ENCODE results near the gene TBC1D14.

The TBC1D14 gene

DNA sequence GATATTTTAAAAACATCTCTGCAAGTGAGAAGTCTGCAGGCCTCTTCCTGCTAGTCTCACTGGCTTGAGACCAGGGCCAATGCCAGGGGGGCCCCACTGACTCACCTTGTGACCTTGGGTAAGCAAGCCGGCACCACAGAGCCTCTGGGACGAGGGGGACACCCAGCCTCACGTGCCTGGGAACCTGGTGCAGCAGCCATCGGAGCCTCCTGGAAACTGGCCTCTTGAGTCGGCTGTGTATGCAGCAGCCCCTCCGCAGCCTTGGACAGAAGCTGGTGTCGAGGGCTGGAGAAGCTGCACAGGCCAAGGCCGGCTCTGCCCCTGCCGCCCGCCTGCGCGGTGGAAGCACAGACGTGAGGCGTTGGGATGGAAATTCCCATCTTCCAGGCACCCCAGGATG lies 142.3 kb downstream of the TBC1D14 start:
- TF ChIP-seq, protein P1, sequence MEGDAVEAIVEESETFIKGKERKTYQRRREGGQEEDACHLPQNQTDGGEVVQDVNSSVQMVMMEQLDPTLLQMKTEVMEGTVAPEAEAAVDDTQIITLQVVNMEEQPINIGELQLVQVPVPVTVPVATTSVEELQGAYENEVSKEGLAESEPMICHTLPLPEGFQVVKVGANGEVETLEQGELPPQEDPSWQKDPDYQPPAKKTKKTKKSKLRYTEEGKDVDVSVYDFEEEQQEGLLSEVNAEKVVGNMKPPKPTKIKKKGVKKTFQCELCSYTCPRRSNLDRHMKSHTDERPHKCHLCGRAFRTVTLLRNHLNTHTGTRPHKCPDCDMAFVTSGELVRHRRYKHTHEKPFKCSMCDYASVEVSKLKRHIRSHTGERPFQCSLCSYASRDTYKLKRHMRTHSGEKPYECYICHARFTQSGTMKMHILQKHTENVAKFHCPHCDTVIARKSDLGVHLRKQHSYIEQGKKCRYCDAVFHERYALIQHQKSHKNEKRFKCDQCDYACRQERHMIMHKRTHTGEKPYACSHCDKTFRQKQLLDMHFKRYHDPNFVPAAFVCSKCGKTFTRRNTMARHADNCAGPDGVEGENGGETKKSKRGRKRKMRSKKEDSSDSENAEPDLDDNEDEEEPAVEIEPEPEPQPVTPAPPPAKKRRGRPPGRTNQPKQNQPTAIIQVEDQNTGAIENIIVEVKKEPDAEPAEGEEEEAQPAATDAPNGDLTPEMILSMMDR (IDR thresholded peaks at IDR 0.05): no peak
- TF ChIP-seq ZFX (IDR thresholded peaks at IDR 0.05; ENCODE audit: borderline replicate concordance): no peak
- no peak overlapping the region for H3K27ac ChIP-seq

- no peak overlapping the region for H3K27ac ChIP-seq
- TF ChIP-seq ZFX (IDR thresholded peaks at IDR 0.05; ENCODE audit: borderline replicate concordance): no peak
- TF ChIP-seq, protein P1 (IDR thresholded peaks at IDR 0.05): no peak
These were observed 142.7 kb downstream of the TBC1D14 start for GRCh38 chr4:7052313-7052712.

DNA sequence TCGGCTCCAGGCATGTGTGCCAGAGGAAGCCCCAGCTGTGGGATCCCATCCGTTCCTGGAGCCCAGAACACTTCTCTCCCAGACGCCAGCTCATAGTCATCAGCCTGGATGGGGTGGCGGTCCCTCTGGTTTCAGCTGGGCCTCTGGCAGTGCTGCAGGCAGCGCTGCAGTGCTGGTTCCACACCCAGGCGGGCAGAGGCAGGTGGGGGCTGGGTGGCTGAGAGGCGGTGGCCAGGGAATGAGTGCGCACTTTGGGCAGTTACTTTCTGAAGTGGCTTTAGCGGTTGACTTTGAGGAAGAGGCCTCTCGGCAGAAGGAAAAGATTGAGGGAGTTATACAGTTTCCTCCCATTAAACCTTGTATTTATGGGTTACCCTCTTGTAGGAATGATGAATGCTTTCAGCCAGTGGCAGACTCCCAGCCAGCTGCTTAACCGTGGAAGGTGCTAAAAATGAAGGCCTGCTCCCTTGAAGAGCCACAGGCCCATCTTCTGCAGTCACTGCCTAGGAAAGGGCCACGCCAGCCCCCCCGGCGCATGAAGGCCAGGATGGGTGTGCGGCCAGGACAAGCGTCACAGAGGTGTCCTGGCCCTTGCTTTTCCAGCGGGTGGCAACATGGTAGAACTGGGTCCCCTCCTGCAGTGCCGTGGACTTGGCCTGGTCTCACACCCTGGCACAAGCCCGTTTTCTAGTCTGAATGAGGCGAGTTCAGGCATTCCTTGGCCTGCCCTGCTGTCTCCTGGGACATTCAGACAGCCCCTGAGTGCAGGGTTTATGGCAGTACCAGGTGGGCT lies 143.5 kb downstream of the TBC1D14 start:
- H3K27ac ChIP-seq: no peak overlapping the region
- TF ChIP-seq, protein P1 (IDR thresholded peaks at IDR 0.05): no peak
- TF ChIP-seq ZFX (IDR thresholded peaks at IDR 0.05; ENCODE audit: borderline replicate concordance): no peak

DNA sequence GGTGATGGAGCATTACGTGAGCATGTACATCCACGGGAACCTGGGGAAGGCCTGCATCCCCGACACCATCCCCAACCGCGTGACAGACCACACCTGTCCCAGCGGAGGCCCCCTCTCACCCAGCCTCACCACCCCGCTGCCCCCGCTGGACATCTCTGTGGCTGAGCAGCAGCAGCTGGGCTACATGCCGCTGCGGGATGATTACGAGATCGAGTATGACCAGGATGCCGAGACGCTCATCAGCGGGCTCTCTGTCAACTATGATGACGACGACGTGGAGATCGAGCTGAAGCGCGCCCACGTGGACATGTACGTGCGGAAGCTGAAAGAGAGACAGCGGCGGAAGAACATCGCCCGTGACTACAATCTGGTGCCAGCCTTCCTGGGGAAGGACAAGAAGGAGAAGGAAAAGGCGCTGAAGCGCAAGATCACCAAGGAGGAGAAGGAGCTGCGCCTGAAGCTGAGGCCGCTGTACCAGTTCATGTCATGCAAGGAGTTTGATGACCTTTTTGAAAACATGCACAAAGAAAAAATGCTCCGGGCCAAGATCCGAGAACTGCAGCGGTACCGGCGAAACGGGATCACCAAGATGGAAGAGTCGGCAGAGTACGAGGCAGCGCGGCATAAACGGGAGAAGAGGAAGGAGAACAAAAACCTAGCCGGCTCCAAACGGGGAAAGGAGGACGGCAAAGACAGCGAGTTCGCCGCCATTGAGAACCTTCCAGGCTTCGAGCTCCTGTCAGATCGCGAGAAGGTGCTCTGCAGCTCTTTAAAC lies 144.7 kb downstream of the TBC1D14 start:
- H3K27ac ChIP-seq: no peak overlapping the region
- TF ChIP-seq, protein P1 (IDR thresholded peaks at IDR 0.05): no peak
- no peak for TF ChIP-seq ZFX (IDR thresholded peaks at IDR 0.05; ENCODE audit: borderline replicate concordance)

DNA sequence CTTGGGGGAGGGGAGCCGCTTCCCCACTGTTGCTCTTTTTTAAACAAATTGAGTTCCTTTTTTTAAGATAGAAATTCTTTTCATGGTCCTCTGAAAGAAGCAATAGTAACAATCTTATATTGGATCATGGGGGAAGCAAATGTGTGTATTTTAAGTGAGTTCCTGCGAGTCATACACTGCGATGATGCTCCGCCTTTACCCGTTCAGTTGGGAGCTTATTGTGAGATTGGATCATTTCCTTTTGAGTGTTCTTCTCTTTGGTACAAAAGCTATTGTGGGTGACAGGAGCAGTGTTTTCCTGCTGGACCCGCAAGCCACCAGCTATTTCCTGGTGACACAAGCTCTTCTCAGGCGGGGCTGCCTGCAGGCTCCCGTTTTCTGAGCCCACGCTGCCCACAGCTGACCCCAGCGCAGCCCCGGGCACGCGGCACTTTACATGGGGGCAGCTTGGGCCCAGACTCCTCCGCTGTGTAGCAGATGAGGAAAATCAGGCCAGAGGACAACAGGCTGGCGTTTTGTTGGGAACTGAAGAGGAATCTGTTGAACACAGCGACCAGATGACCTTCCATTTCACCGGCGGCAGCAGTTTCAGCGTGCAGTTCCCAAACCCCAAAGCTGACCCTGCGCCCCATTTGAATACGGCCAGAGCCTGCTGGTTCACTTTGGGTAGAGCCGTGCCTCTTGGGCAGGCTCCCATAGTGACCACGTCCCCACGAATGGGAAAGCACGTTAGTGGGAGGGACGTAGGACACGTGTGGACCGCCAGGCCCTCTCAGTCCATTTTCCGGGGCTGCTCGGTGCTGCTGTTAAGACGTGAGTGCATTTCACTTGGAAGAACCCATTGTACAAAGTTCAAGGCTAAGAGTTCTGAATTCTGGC lies 145.7 kb downstream of the TBC1D14 start:
- no peak overlapping the region for H3K27ac ChIP-seq
- TF ChIP-seq, protein P1 (IDR thresholded peaks at IDR 0.05): no peak
- TF ChIP-seq ZFX (IDR thresholded peaks at IDR 0.05; ENCODE audit: borderline replicate concordance): no peak

DNA sequence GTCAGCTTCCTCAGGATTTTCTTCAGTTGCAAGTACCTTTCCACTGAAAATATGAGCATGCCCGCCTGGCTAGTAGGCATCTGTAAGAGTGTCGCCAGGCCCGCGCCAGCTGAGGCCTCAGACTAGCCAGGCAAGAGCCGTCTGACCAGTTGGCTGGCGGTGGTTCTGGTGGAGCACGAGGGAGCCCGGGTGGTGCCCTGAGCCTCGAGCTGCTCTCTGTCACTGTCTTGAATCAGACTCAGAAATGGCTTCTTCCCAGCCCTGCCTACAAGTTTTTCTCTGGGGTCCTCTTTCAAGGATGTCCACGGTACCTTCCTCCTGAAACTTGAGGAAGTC lies 146.3 kb downstream of the TBC1D14 start:
- TF ChIP-seq, protein P1 (IDR thresholded peaks at IDR 0.05): no peak
- TF ChIP-seq ZFX (IDR thresholded peaks at IDR 0.05; ENCODE audit: borderline replicate concordance): no peak
- no peak overlapping the region for H3K27ac ChIP-seq
